ENCODE data around the gene SLC25A1. TPM values are rescaled to one million over a fixed set of nuclear protein-coding genes. Genes with fewer than 3 reads are reported as not detected.
A peak's percentile ranks its signal among the peaks of the same experiment; 100 is the strongest.

Gene SLC25A1
- total and polyA plus RNA-seq, 2 of the 8 experiments (the other 6 are each of a cell fraction or from before 2014, with no cell fraction given) = 110 to 148 TPM

- no peak overlapping the region for H2AFZ ChIP-seq (ENCODE audit: low read length)
- no peak overlapping the region for H2BK20ac ChIP-seq (ENCODE audit: low read length)
- H2BK15ac ChIP-seq (ENCODE audit: low read length) = no peak overlapping the region
- no peaks in the 10 kb centered on the region for H3K9me3 ChIP-seq (ENCODE audit: insufficient read depth in 2 of 2, low read depth in 1 of 2, low read length in 1 of 2)
- no peak overlapping the region for H3K56ac ChIP-seq (replicated peaks; ENCODE audit: insufficient read length, low read depth, low read length)
- H2BK120ac ChIP-seq (replicated peaks; ENCODE audit: low read depth, low read length) = no peak overlapping the region
- peak overlapping the region; percentile 65; the same call in 1 of the 2 replicates for H2AK5ac ChIP-seq (ENCODE audit: low read depth, low read length)
- no peak overlapping the region for H3K4me2 ChIP-seq (ENCODE audit: insufficient read depth in 1 of 2, low read depth in 2 of 2, low read length in 2 of 2)
- DNase-seq (ENCODE audit: low read depth in 1 of 2, low spot score in 2 of 2) (no peak), FAIRE-seq (no peak)
- TF ChIP-seq RBBP5 (IDR thresholded peaks at IDR 0.05; ENCODE audit: borderline replicate concordance, low read depth, low read length) = no peak
- TF ChIP-seq E2F6 (IDR thresholded peaks at IDR 0.05) = no peak
- TF ChIP-seq NANOG (IDR thresholded peaks at IDR 0.05; ENCODE audit: insufficient read depth, low read depth, low read length, poor library complexity, severe bottlenecking) = no peak
- no peak for TF ChIP-seq KDM4A (IDR thresholded peaks at IDR 0.05; ENCODE audit: low read depth, low read length, severe bottlenecking)
- TF ChIP-seq CTCF (IDR thresholded peaks at IDR 0.05; ENCODE audit: control extremely low read depth in 1 of 3, insufficient read depth in 1 of 3, low read depth in 1 of 3, low read length in 3 of 3) = no peak
- TF ChIP-seq SIRT6 (IDR thresholded peaks at IDR 0.05; ENCODE audit: low read length) = no peak
- no peak for TF ChIP-seq RNF2 (IDR thresholded peaks at IDR 0.05; ENCODE audit: borderline replicate concordance, low read depth, low read length, missing control alignments, poor library complexity, severe bottlenecking)
- H3K27ac ChIP-seq (ENCODE audit: low read depth, low read length) = no peak overlapping the region
- H3K14ac ChIP-seq (ENCODE audit: insufficient read length) = no peak overlapping the region
- no peak overlapping the region for H3K4ac ChIP-seq (replicated peaks; ENCODE audit: insufficient read length, low read depth, low read length)
- peaks cover 0 to 6% (median 3%) of the 10 kb centered on the region in 4 experiments; a peak in 3 of 8 replicates for H3K36me3 ChIP-seq (ENCODE audit: control insufficient read depth in 2 of 4, insufficient read depth in 4 of 4, low read length in 3 of 4)
- H3K18ac ChIP-seq (ENCODE audit: extremely low read depth, low read length) = no peak overlapping the region
- no peak overlapping the region for H3K4me3 ChIP-seq (ENCODE audit: extremely low read depth in 1 of 4, insufficient read depth in 2 of 4, low read depth in 3 of 4, low read length in 4 of 4)
- H3K23ac ChIP-seq (ENCODE audit: insufficient read length) = no peak overlapping the region
- H4K8ac ChIP-seq (ENCODE audit: extremely low read depth, insufficient read depth, low read length) = no peak overlapping the region; the same call in 1 of the 2 replicates
- H4K91ac ChIP-seq (replicated peaks; ENCODE audit: insufficient read length, low read length) = no peak overlapping the region
- CTCF ChIA-PET (ENCODE audit: partially characterized antibody) = interaction anchor here (1.1 to 1.2 kb wide), 3 partner anchors 12 to 21 kb away, joined by 3 to 5 read pairs (median 3); no protein-coding TSS in a partner anchor
- no peaks in the 10 kb centered on the region for H3K23me2 ChIP-seq (ENCODE audit: low read depth, low read length)
- no peak overlapping the region for H4K5ac ChIP-seq (ENCODE audit: insufficient read length, low read depth, low read length)
- peaks cover 3 to 4% of the 10 kb centered on the region in 2 experiments for H4K20me1 ChIP-seq (replicated peaks in 1 of 2; ENCODE audit: control insufficient read depth in 1 of 2, insufficient read depth in 2 of 2, low read length in 2 of 2)
- H3K79me2 ChIP-seq (ENCODE audit: control insufficient read depth in 1 of 2, insufficient read depth in 2 of 2, low read length in 2 of 2) = no peaks in the 10 kb centered on the region
- POLR2A ChIA-PET (ENCODE audit: partially characterized antibody) = interaction anchor here (0.8 to 2.5 kb wide), 4 partner anchors 10 to 44 kb away, joined by 3 to 7 read pairs (median 4); no protein-coding TSS in a partner anchor
- H2BK5ac ChIP-seq (ENCODE audit: low read depth, low read length) = no peak overlapping the region
- H3K27me3 ChIP-seq (replicated peaks in 1 of 4; ENCODE audit: control insufficient read depth in 3 of 4, extremely low read depth in 1 of 4, insufficient read depth in 3 of 4, low read length in 3 of 4) = 0 out of 7 replicates have a peak, but pooled peaks cover 0 to 2% (median under 1%) of the 10 kb centered on the region in 4 experiments
- no peaks in the 10 kb centered on the region for H3K4me1 ChIP-seq (replicated peaks in 1 of 4; ENCODE audit: control insufficient read depth in 3 of 4, insufficient read depth in 4 of 4, low read length in 3 of 4)
- H2BK12ac ChIP-seq (ENCODE audit: low read depth, low read length) = no peak overlapping the region
- WGBS, 2 experiments (ENCODE audit: extremely low coverage in 1 of 2, insufficient coverage in 1 of 2, insufficient read length in 1 of 2, insufficient replicate concordance in 2 of 2, low coverage in 1 of 2, low lambda C conversion rate in 2 of 2, missing lambda C conversion rate in 1 of 2) = 82% methylated on average over 7 of the region's 7 CpGs; no CpG with 5 or more reads in 1 of the 2 experiments
- no peak overlapping the region for H3K9ac ChIP-seq (replicated peaks in 1 of 4; ENCODE audit: extremely low read depth in 1 of 4, low read depth in 3 of 4, low read length in 3 of 4)
- no peaks in the 10 kb centered on the region for H3K79me1 ChIP-seq (ENCODE audit: low read depth, low read length)
Measured at GRCh38 chr22:19128946-19129727, 49.4 kb downstream of the SLC25A1 start.

All from H1 (cell line).